PC-3 (cell line): Measurements from ENCODE around the gene CREBRF. TPM values are rescaled to one million over a fixed set of nuclear protein-coding genes. Genes with fewer than 3 reads are reported as not detected.

Experiments used
- ATAC-seq: fragments of 200-7000 bp; cut with Tn5 transposase; 2 replicates; pipeline ENCODE4 v1.9.1; 2020; ENCODE audit warnings: mild to moderate bottlenecking, moderate library complexity
- BruUV-seq: library from RNA; stranded (reverse); fragments of 400-500 nt; replicated peaks from 2 replicates; lab custom pipeline; 2021; lab: Mats Ljungman, UMichigan
- CTCF ChIA-PET: fragments of 300-600 bp; sonication (Branson Sonifier 250); formaldehyde crosslinking; loops from one replicate; lab custom pipeline; 2022; ENCODE audit warnings: antibody characterized with exemption; lab: Charles Lee
- POLR2A ChIA-PET: fragments of 300-600 bp; sonication (Branson Sonifier 250); formaldehyde crosslinking; loops from one replicate; lab custom pipeline; 2022; ENCODE audit warnings: antibody characterized with exemption; ENCODE audit not compliant: unreplicated experiment; lab: Charles Lee
- DNase-seq: peaks from one replicate; pipeline ENCODE4 v3.0.0-alpha.2; 2015
- H2AFZ ChIP-seq: fragments of 300-600 bp; sonication (generic); 2 replicates; pipeline ENCODE4 v1.6.0; 2016; ENCODE audit warnings: antibody characterized with exemption, low read length
- H3F3A ChIP-seq: fragments of 300-600 bp; sonication (generic); one replicate; pipeline ENCODE4 v1.6.0; 2017; ENCODE audit warnings: antibody characterized with exemption, low read length, control low read depth, mild to moderate bottlenecking; ENCODE audit not compliant: unreplicated experiment
- H3K27ac ChIP-seq: fragments of 300-600 bp; sonication (generic); 2 replicates; pipeline ENCODE4 v1.5.1; 2016; ENCODE audit warnings: mild to moderate bottlenecking, low read length
- H3K27me3 ChIP-seq: fragments of 300-600 bp; sonication (generic); 2 replicates; pipeline ENCODE4 v1.6.1; 2016; ENCODE audit warnings: low read length, mixed read lengths
- H3K36me3 ChIP-seq: fragments of 300-600 bp; sonication (generic); 2 replicates; pipeline ENCODE4 v1.6.1; 2016; ENCODE audit warnings: low read depth, mixed run types, low read length, mixed read lengths
- H3K4me1 ChIP-seq: fragments of 300-600 bp; sonication (generic); 2 replicates; pipeline ENCODE4 v1.5.1; 2016; ENCODE audit warnings: low read length; ENCODE audit not compliant: insufficient read depth
- H3K4me2 ChIP-seq: fragments of 300-600 bp; sonication (generic); 2 replicates; pipeline ENCODE4 v1.6.0; 2016; ENCODE audit warnings: low read length
- H3K4me3 ChIP-seq: fragments of 300-600 bp; sonication (generic); 2 replicates; pipeline ENCODE4 v1.5.1; 2016; ENCODE audit warnings: mild to moderate bottlenecking, low read length, mixed read lengths
- H3K79me2 ChIP-seq: fragments of 300-600 bp; sonication (generic); 2 replicates; pipeline ENCODE4 v1.6.1; 2017; ENCODE audit warnings: low read length, mixed read lengths
- H3K9ac ChIP-seq: fragments of 300-600 bp; sonication (generic); 2 replicates; pipeline ENCODE4 v1.6.0; 2016; ENCODE audit warnings: mild to moderate bottlenecking, low read length
- H3K9me2 ChIP-seq: fragments of 300-600 bp; sonication (generic); replicated peaks from 2 replicates; pipeline ENCODE4 v1.6.1; 2016; ENCODE audit warnings: mixed run types, low read length, mixed read lengths
- H3K9me3 ChIP-seq: fragments of 300-600 bp; sonication (generic); 2 replicates; pipeline ENCODE4 v1.6.1; 2016; ENCODE audit warnings: low read length, mixed read lengths
- H4K20me1 ChIP-seq: fragments of 300-600 bp; sonication (generic); 2 replicates; pipeline ENCODE4 v1.6.1; 2016; ENCODE audit warnings: low read length, mixed read lengths
- EZH2 ChIP-seq: fragments of 300-600 bp; sonication (generic); IDR thresholded peaks from one replicate; pipeline ENCODE4 v1.6.1; 2017; ENCODE audit warnings: antibody characterized with exemption, mild to moderate bottlenecking, low read length; ENCODE audit not compliant: unreplicated experiment
- EZH2phosphoT487 ChIP-seq: fragments of 300-600 bp; sonication (generic); IDR thresholded peaks from 2 replicates; pipeline ENCODE4 v1.6.1; 2018; ENCODE audit warnings: mild to moderate bottlenecking, antibody characterized with exemption, low read length, borderline replicate concordance
- intact Hi-C: fragments of 100-400 bp; cut with micrococcal nuclease; formaldehyde crosslinking; loops from 2 replicates; pipeline ENCODE4 v1.9.0; 2023
- total RNA-seq: library from RNA; depleted of rRNA; stranded (reverse); fragments of >200 nt; gene quantifications from 2 replicates; pipeline ENCODE4 v1.2.3, GENCODE V29; 2014
- TF ChIP-seq, protein P1 (sequence below): fragments of 300-600 bp; sonication (generic); conservative IDR thresholded peaks from 2 replicates; pipeline ENCODE4 v1.5.1; 2017; ENCODE audit warnings: antibody characterized with exemption, low read depth, mild to moderate bottlenecking, low read length

Gene CREBRF
- total RNA-seq, 1 experiment from 2014 or later: 4.9 TPM

DNA sequence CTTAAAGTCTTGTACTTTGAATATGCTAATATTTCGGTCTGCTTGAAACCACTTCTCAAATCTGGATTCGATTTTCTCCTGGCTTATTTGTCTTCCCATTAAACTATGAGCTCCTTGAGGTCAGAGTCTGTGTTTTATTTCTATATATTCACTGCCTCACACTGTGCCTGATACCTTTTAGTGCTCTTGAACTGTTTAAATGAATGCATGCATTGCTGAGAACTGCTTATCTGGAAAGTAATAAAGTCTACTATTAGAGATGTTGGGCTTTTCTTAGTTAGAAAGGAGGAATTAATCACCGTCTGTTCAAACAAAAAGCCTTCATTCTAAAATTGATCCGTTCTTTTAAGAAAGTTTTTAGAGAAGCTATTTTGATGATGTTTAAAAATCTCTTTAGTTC, 6.0 kb downstream of the CREBRF start:
- ATAC-seq: no peak
- H4K20me1 ChIP-seq: no peaks in the 10 kb centered on the region
- no peak overlapping the region for H3K4me3 ChIP-seq
- no peak overlapping the region for H3K4me2 ChIP-seq
- ChIA-PET CTCF (interaction anchor here (0.6 kb wide), 1 partner anchor 83 kb away, joined by 3 read pairs; no protein-coding TSS in a partner anchor), POLR2A (no interaction called here)
- no peak for DNase-seq
- H2AFZ ChIP-seq: no peak overlapping the region
- no peaks in the 10 kb centered on the region for H3F3A ChIP-seq
- H3K9me3 ChIP-seq: no peaks in the 10 kb centered on the region
- intact Hi-C loops: no loop called here
- H3K27ac ChIP-seq: no peak overlapping the region
- H3K9ac ChIP-seq: no peak overlapping the region
- no peaks in the 10 kb centered on the region for H3K36me3 ChIP-seq
- no peaks in the 10 kb centered on the region; the same call in 1 of the 2 replicates for H3K4me1 ChIP-seq
- TF ChIP-seq EZH2phosphoT487 (no peak), EZH2 (no peak)
- TF ChIP-seq, protein P1, sequence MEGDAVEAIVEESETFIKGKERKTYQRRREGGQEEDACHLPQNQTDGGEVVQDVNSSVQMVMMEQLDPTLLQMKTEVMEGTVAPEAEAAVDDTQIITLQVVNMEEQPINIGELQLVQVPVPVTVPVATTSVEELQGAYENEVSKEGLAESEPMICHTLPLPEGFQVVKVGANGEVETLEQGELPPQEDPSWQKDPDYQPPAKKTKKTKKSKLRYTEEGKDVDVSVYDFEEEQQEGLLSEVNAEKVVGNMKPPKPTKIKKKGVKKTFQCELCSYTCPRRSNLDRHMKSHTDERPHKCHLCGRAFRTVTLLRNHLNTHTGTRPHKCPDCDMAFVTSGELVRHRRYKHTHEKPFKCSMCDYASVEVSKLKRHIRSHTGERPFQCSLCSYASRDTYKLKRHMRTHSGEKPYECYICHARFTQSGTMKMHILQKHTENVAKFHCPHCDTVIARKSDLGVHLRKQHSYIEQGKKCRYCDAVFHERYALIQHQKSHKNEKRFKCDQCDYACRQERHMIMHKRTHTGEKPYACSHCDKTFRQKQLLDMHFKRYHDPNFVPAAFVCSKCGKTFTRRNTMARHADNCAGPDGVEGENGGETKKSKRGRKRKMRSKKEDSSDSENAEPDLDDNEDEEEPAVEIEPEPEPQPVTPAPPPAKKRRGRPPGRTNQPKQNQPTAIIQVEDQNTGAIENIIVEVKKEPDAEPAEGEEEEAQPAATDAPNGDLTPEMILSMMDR: no peak
- no peaks in the 10 kb centered on the region for H3K27me3 ChIP-seq
- no peaks in the 10 kb centered on the region for H3K9me2 ChIP-seq
- BruUV-seq: no TSS peak
- H3K79me2 ChIP-seq: no peaks in the 10 kb centered on the region

DNA sequence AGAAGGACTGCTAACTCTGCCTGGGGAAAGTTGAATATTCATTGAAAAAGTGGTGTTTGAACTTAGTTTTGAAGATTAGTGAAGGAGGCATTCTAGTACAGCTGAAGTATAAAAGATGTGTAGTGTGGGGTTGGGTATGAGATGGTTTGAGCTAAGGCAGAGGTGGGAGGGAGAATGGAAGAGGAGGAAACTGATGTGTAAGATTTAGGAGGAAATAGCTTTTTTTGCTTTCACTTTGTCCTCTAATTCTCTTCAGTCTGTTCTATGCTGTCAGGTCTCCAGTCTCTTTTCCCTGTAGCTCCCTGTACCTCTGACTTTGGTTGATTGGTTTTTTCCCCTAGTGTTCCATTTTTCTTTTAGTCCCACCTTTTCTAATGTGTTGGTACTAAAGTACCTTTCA, 9.0 kb downstream of the CREBRF start:
- no peaks in the 10 kb centered on the region for H3K27me3 ChIP-seq
- intact Hi-C loops: no loop called here
- no TSS peak for BruUV-seq
- no peak overlapping the region for H2AFZ ChIP-seq
- no peaks in the 10 kb centered on the region for H3F3A ChIP-seq
- no peak overlapping the region for H3K4me3 ChIP-seq
- POLR2A ChIA-PET: interaction anchor here (0.6 kb wide), 1 partner anchor 79 kb away, joined by 3 read pairs; no protein-coding TSS in a partner anchor
- no peak for TF ChIP-seq EZH2phosphoT487
- TF ChIP-seq, protein P1: no peak
- no peak for TF ChIP-seq EZH2
- H3K9me2 ChIP-seq: no peaks in the 10 kb centered on the region
- ATAC-seq (no peak), DNase-seq (no peak)
- no peaks in the 10 kb centered on the region for H4K20me1 ChIP-seq
- no peaks in the 10 kb centered on the region for H3K36me3 ChIP-seq
- CTCF ChIA-PET: no interaction called here
- H3K79me2 ChIP-seq: no peaks in the 10 kb centered on the region
- H3K9me3 ChIP-seq: no peaks in the 10 kb centered on the region
- no peak overlapping the region for H3K4me2 ChIP-seq
- no peaks in the 10 kb centered on the region for H3K4me1 ChIP-seq
- no peak overlapping the region for H3K9ac ChIP-seq
- H3K27ac ChIP-seq: no peak overlapping the region

DNA sequence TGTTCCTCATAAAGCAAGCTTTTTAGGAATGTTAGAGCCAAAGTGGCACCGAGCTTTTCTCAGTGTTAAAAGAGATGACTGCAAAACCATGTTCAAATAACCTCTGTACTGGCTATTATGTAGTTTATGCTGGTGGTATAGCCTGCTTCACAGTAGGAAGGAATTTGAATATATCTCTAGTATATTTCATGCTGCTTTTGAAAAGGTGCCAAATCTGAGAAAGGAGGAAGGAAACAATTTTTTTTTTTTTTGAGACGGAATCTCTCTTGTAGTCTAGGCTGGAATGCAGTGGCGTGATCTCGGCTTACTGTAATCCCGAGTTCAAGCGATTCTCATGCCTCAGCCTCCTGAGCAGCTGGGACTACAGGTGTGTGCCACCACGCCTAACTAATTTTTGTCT, 13.5 kb downstream of the CREBRF start:
- Histone ChIP-seq H3K4me2 (no peak overlapping the region), H3K27me3 (no peaks in the 10 kb centered on the region), H3K79me2 (no peaks in the 10 kb centered on the region), H3K4me3 (no peak overlapping the region), H3K9me2 (no peaks in the 10 kb centered on the region), H3K36me3 (no peaks in the 10 kb centered on the region), H2AFZ (no peak overlapping the region), H3F3A (no peaks in the 10 kb centered on the region), H4K20me1 (no peaks in the 10 kb centered on the region), H3K4me1 (peaks cover 1% of the 10 kb centered on the region), H3K9me3 (no peaks in the 10 kb centered on the region), H3K27ac (no peak overlapping the region), H3K9ac (no peak overlapping the region)
- ChIA-PET POLR2A (no interaction called here), CTCF (no interaction called here)
- no peak for ATAC-seq
- intact Hi-C loops: no loop called here
- DNase-seq: no peak
- no TSS peak for BruUV-seq
- TF ChIP-seq, protein P1: no peak
- TF ChIP-seq EZH2 (no peak), EZH2phosphoT487 (no peak)
